Glutamatergic neuron (in vitro differentiated cells): ENCODE data around the gene ABHD4. TPM values are rescaled to one million over a fixed set of nuclear protein-coding genes. Genes with fewer than 3 reads are reported as not detected.
"Not testable (repeated sequence)": the region's sequence is repeated elsewhere in the genome, so short reads cannot be mapped to it uniquely, and the experiment has no call there.

Experiments
- DNase-seq: peaks from one replicate; pipeline ENCODE4 v3.0.0; 2022
- H3K27ac Mint-ChIP-seq: one replicate; pipeline ENCODE4 v1.8.0; 2020; ENCODE audit warnings: mild to moderate bottlenecking, mixed read lengths, inconsistent platforms; ENCODE audit not compliant: unreplicated experiment
- H3K27me3 Mint-ChIP-seq: one replicate; pipeline ENCODE4 v1.8.0; 2020; ENCODE audit warnings: mild to moderate bottlenecking, moderate library complexity, mixed read lengths, inconsistent platforms; ENCODE audit not compliant: unreplicated experiment
- H3K36me3 Mint-ChIP-seq: one replicate; pipeline ENCODE4 v1.8.0; 2020; ENCODE audit warnings: mild to moderate bottlenecking, mixed read lengths, inconsistent platforms; ENCODE audit not compliant: unreplicated experiment
- H3K4me1 Mint-ChIP-seq: one replicate; pipeline ENCODE4 v1.8.0; 2020; ENCODE audit warnings: mild to moderate bottlenecking, low read depth, mixed read lengths, inconsistent platforms; ENCODE audit not compliant: unreplicated experiment
- H3K4me3 Mint-ChIP-seq: one replicate; pipeline ENCODE4 v1.8.0; 2020; ENCODE audit warnings: mild to moderate bottlenecking, mixed read lengths, inconsistent platforms; ENCODE audit not compliant: unreplicated experiment
- H3K9me3 Mint-ChIP-seq: one replicate; pipeline ENCODE4 v1.8.0; 2020; ENCODE audit warnings: mild to moderate bottlenecking, moderate library complexity, mixed read lengths, inconsistent platforms; ENCODE audit not compliant: unreplicated experiment
- CTCF ChIP-seq: fragments of 200-600 bp; sonication (generic); IDR thresholded peaks from one replicate; pipeline ENCODE4 v1.5.0; 2021; ENCODE audit not compliant: partially characterized antibody, unreplicated experiment
- total RNA-seq: library from RNA; stranded (reverse); fragmentation: NEBNext Ultra II Directional; extraction: Animal tissue kit (Norgen Biotek cat#: 25700); gene quantifications from one replicate; pipeline ENCODE4 v1.2.1, GENCODE V29; 2021; ENCODE audit not compliant: unreplicated experiment

Gene ABHD4
- total RNA-seq, 1 donor from 2014 or later = 8.1 TPM

- H3K4me3 Mint-ChIP-seq = no peak overlapping the region
- H3K9me3 Mint-ChIP-seq = peaks cover 4% of the 10 kb centered on the region
Measured at GRCh38 chr14:22561661-22562579, 36.2 kb upstream of the ABHD4 start.

GRCh38 chr14:22563987-22564386, 34.1 kb upstream of the ABHD4 start:
- no peaks in the 10 kb centered on the region for H3K9me3 Mint-ChIP-seq
- no peaks in the 10 kb centered on the region for H3K4me1 Mint-ChIP-seq
- peaks cover 1% of the 10 kb centered on the region for H3K27me3 Mint-ChIP-seq
- H3K36me3 Mint-ChIP-seq = no peaks in the 10 kb centered on the region
- DNase-seq = no peak
- TF ChIP-seq CTCF = no peak
- H3K27ac Mint-ChIP-seq = no peak overlapping the region
- no peak overlapping the region for H3K4me3 Mint-ChIP-seq

More at GRCh38 chr14:22561661-22562579, 36.2 kb upstream of the ABHD4 start:
- no peak for DNase-seq
- Mint-ChIP-seq H3K27me3 (peaks cover 4% of the 10 kb centered on the region), H3K4me1 (no peaks in the 10 kb centered on the region), H3K36me3 (no peaks in the 10 kb centered on the region), H3K27ac (no peak overlapping the region)
- no peak for TF ChIP-seq CTCF

- TF ChIP-seq CTCF = no peak
- Mint-ChIP-seq H3K27me3 (peaks cover 1% of the 10 kb centered on the region), H3K27ac (no peak overlapping the region), H3K36me3 (no peaks in the 10 kb centered on the region), H3K9me3 (no peaks in the 10 kb centered on the region), H3K4me3 (no peak overlapping the region), H3K4me1 (no peaks in the 10 kb centered on the region)
- no peak for DNase-seq
Measured at GRCh38 chr14:22564463-22564862, 33.6 kb upstream of the ABHD4 start.

- no peaks in the 10 kb centered on the region for H3K27me3 Mint-ChIP-seq
Measured at GRCh38 chr14:22565391-22565945, 32.6 kb upstream of the ABHD4 start.

GRCh38 chr14:22566266-22566665, 31.8 kb upstream of the ABHD4 start:
- not testable (repeated sequence) for H3K4me3 Mint-ChIP-seq, H3K36me3 Mint-ChIP-seq, H3K4me1 Mint-ChIP-seq, H3K9me3 Mint-ChIP-seq, H3K27ac Mint-ChIP-seq, H3K27me3 Mint-ChIP-seq, DNase-seq

More at GRCh38 chr14:22565391-22565945, 32.6 kb upstream of the ABHD4 start:
- Mint-ChIP-seq H3K9me3 (no peaks in the 10 kb centered on the region), H3K36me3 (no peaks in the 10 kb centered on the region), H3K27ac (no peak overlapping the region), H3K4me3 (no peak overlapping the region), H3K4me1 (no peaks in the 10 kb centered on the region)
- DNase-seq = no peak
- TF ChIP-seq CTCF = no peak
